Activated T-helper 1 cell treated with anti-CD3 and anti-CD28 coated beads, Interleukin-12 subunit alpha, Interleukin-12 subunit beta, Interleukin-2, Interleukin-4 antibody, amounts not matched to agents 30 ng/mL and 10 ng/mL and 1 ng/mL, durations not matched to agents 14 hours and 24 hours and 36 hours (primary cell): ENCODE measurements around the gene BOC. TPM values are rescaled to one million over a fixed set of nuclear protein-coding genes. Genes with fewer than 3 reads are reported as not detected.

Experiments
- DNase-seq: peaks from one replicate; pipeline ENCODE4 v3.0.0; 2021; ENCODE audit warnings: low spot score
- H3K27ac Mint-ChIP-seq: one replicate; pipeline ENCODE4 v1.8.0; 2021; ENCODE audit warnings: mild to moderate bottlenecking, mixed read lengths
- H3K27me3 Mint-ChIP-seq: one replicate; pipeline ENCODE4 v1.8.0; 2022; ENCODE audit warnings: mild to moderate bottlenecking, moderate library complexity, mixed read lengths; ENCODE audit not compliant: insufficient read depth
- H3K36me3 Mint-ChIP-seq: one replicate; pipeline ENCODE4 v1.8.0; 2021; ENCODE audit warnings: low read depth, mixed read lengths
- H3K4me1 Mint-ChIP-seq: one replicate; pipeline ENCODE4 v1.8.0; 2021; ENCODE audit warnings: low read depth, mixed read lengths
- H3K4me3 Mint-ChIP-seq: one replicate; pipeline ENCODE4 v1.8.0; 2021; ENCODE audit warnings: mild to moderate bottlenecking, moderate library complexity, mixed read lengths
- H3K9me3 Mint-ChIP-seq: one replicate; pipeline ENCODE4 v1.8.0; 2021; ENCODE audit warnings: mixed read lengths
- intact Hi-C: fragments of 100-400 bp; cut with micrococcal nuclease; formaldehyde crosslinking; loops from one replicate; pipeline ENCODE4 v1.15.1; 2024
- total RNA-seq: library from RNA; stranded (reverse); gene quantifications from 2 replicates; pipeline ENCODE4 v1.2.3, GENCODE V29; 2022

BOC gene
- total RNA-seq, 1 donor from 2014 or later, result 2.1 TPM

- Mint-ChIP-seq H3K27me3 (peaks cover 48% of the 10 kb centered on the region), H3K4me3 (no peak overlapping the region), H3K4me1 (no peaks in the 10 kb centered on the region), H3K36me3 (no peaks in the 10 kb centered on the region), H3K27ac (no peak overlapping the region), H3K9me3 (no peaks in the 10 kb centered on the region)
- DNase-seq, result no peak
- intact Hi-C loops, result no loop called here
These were observed 5.9 kb upstream of the BOC start for GRCh38 chr3:113205481-113205880.

GRCh38 chr3:113210604-113211329, 590 bp upstream of the BOC start:
- no peak for DNase-seq
- intact Hi-C loops, result loop anchor here (5.0 to 10.0 kb wide), 2 partner anchors 98 to 156 kb away; no protein-coding TSS in a partner anchor
- Mint-ChIP-seq H3K36me3 (peaks cover 2% of the 10 kb centered on the region), H3K27me3 (peaks cover 72% of the 10 kb centered on the region), H3K27ac (no peak overlapping the region), H3K9me3 (no peaks in the 10 kb centered on the region), H3K4me3 (peak overlapping the region; percentile 83), H3K4me1 (peaks cover 15% of the 10 kb centered on the region)

GRCh38 chr3:113212150-113212843, 940 bp downstream of the BOC start:
- DNase-seq, result no peak
- H3K27me3 Mint-ChIP-seq, result peaks cover 65% of the 10 kb centered on the region
- peaks cover 2% of the 10 kb centered on the region for H3K36me3 Mint-ChIP-seq
- peak overlapping the region; percentile 80 for H3K4me3 Mint-ChIP-seq
- H3K9me3 Mint-ChIP-seq, result no peaks in the 10 kb centered on the region
- peaks cover 15% of the 10 kb centered on the region for H3K4me1 Mint-ChIP-seq
- intact Hi-C loops, result loop anchor here (1.0 to 10.0 kb wide), 3 partner anchors 11 to 157 kb away; no protein-coding TSS in a partner anchor
- H3K27ac Mint-ChIP-seq, result no peak overlapping the region

- H3K4me1 Mint-ChIP-seq, result peaks cover 15% of the 10 kb centered on the region
- H3K27me3 Mint-ChIP-seq, result peaks cover 60% of the 10 kb centered on the region
- DNase-seq, result no peak
- no peak overlapping the region for H3K27ac Mint-ChIP-seq
- peak overlapping the region; percentile 80 for H3K4me3 Mint-ChIP-seq
- intact Hi-C loops, result loop anchor here (1.0 to 10.0 kb wide), 3 partner anchors 10 to 158 kb away; no protein-coding TSS in a partner anchor
- H3K36me3 Mint-ChIP-seq, result peaks cover 2% of the 10 kb centered on the region
- H3K9me3 Mint-ChIP-seq, result no peaks in the 10 kb centered on the region
These were observed 1.6 kb downstream of the BOC start for GRCh38 chr3:113212844-113213375.

- DNase-seq, result no peak
- no peak overlapping the region for H3K27ac Mint-ChIP-seq
- H3K27me3 Mint-ChIP-seq, result peaks cover 50% of the 10 kb centered on the region
- no peaks in the 10 kb centered on the region for H3K9me3 Mint-ChIP-seq
- intact Hi-C loops, result loop anchor here (5.0 to 10.0 kb wide), 2 partner anchors 102 to 159 kb away; no protein-coding TSS in a partner anchor
- H3K4me3 Mint-ChIP-seq, result no peak overlapping the region
- peaks cover 15% of the 10 kb centered on the region for H3K4me1 Mint-ChIP-seq
- H3K36me3 Mint-ChIP-seq, result peaks cover 2% of the 10 kb centered on the region
These were observed 2.7 kb downstream of the BOC start for GRCh38 chr3:113213896-113214587.

- Mint-ChIP-seq H3K4me3 (no peak overlapping the region), H3K36me3 (peaks cover 2% of the 10 kb centered on the region), H3K27ac (no peak overlapping the region), H3K27me3 (peaks cover 42% of the 10 kb centered on the region), H3K4me1 (peaks cover 15% of the 10 kb centered on the region), H3K9me3 (no peaks in the 10 kb centered on the region)
- no peak for DNase-seq
- intact Hi-C loops, result loop anchor here (5.0 to 10.0 kb wide), 2 partner anchors 103 to 160 kb away; no protein-coding TSS in a partner anchor
These were observed 3.7 kb downstream of the BOC start for GRCh38 chr3:113214917-113215595.

GRCh38 chr3:113216393-113216792, 5.0 kb downstream of the BOC start:
- no peak overlapping the region for H3K4me3 Mint-ChIP-seq
- H3K9me3 Mint-ChIP-seq, result no peaks in the 10 kb centered on the region
- H3K27ac Mint-ChIP-seq, result no peak overlapping the region
- intact Hi-C loops, result loop anchor here (10.0 kb wide), 1 partner anchor 162 kb away; no protein-coding TSS in a partner anchor
- H3K36me3 Mint-ChIP-seq, result peaks cover 2% of the 10 kb centered on the region
- H3K27me3 Mint-ChIP-seq, result peaks cover 34% of the 10 kb centered on the region
- peaks cover 8% of the 10 kb centered on the region for H3K4me1 Mint-ChIP-seq
- DNase-seq, result no peak

- H3K27me3 Mint-ChIP-seq, result peaks cover 30% of the 10 kb centered on the region
- no peaks in the 10 kb centered on the region for H3K9me3 Mint-ChIP-seq
- peaks cover 5% of the 10 kb centered on the region for H3K4me1 Mint-ChIP-seq
- intact Hi-C loops, result loop anchor here (10.0 kb wide), 1 partner anchor 163 kb away; no protein-coding TSS in a partner anchor
- H3K36me3 Mint-ChIP-seq, result no peaks in the 10 kb centered on the region
- no peak overlapping the region for H3K4me3 Mint-ChIP-seq
- H3K27ac Mint-ChIP-seq, result no peak overlapping the region
- no peak for DNase-seq
These were observed 6.8 kb downstream of the BOC start for GRCh38 chr3:113218011-113218680.

- no peak overlapping the region for H3K27ac Mint-ChIP-seq
- peaks cover 10% of the 10 kb centered on the region for H3K4me1 Mint-ChIP-seq
- H3K27me3 Mint-ChIP-seq, result peaks cover 26% of the 10 kb centered on the region
- H3K9me3 Mint-ChIP-seq, result no peaks in the 10 kb centered on the region
- intact Hi-C loops, result loop anchor here (10.0 kb wide), 1 partner anchor 164 kb away; no protein-coding TSS in a partner anchor
- no peak for DNase-seq
- H3K36me3 Mint-ChIP-seq, result no peaks in the 10 kb centered on the region
- H3K4me3 Mint-ChIP-seq, result no peak overlapping the region
These were observed 7.3 kb downstream of the BOC start for GRCh38 chr3:113218681-113219045.

GRCh38 chr3:113219605-113220300, 8.4 kb downstream of the BOC start:
- H3K4me1 Mint-ChIP-seq, result peaks cover 18% of the 10 kb centered on the region
- intact Hi-C loops, result loop anchor here (10.0 kb wide), 1 partner anchor 165 kb away; no protein-coding TSS in a partner anchor

GRCh38 chr3:113220721-113221120, 9.4 kb downstream of the BOC start:
- DNase-seq, result no peak
- peaks cover 14% of the 10 kb centered on the region for H3K27me3 Mint-ChIP-seq
- intact Hi-C loops, result no loop called here
- peaks cover 18% of the 10 kb centered on the region for H3K4me1 Mint-ChIP-seq
- H3K9me3 Mint-ChIP-seq, result no peaks in the 10 kb centered on the region
- no peak overlapping the region for H3K4me3 Mint-ChIP-seq
- H3K27ac Mint-ChIP-seq, result no peak overlapping the region
- H3K36me3 Mint-ChIP-seq, result no peaks in the 10 kb centered on the region

More at GRCh38 chr3:113219605-113220300, 8.4 kb downstream of the BOC start:
- Mint-ChIP-seq H3K9me3 (no peaks in the 10 kb centered on the region), H3K27ac (no peak overlapping the region), H3K4me3 (no peak overlapping the region), H3K36me3 (no peaks in the 10 kb centered on the region), H3K27me3 (peaks cover 20% of the 10 kb centered on the region)
- no peak for DNase-seq
